Parathyroid adenoma (tissue), 2 donors: ENCODE measurements around the gene SLC24A4.

ENCODE experiments used
- H2AFZ ChIP-seq: fragments of 300-600 bp; sonication (generic); one replicate; pipeline ENCODE4 v1.7.0; 2017; ENCODE audit warnings: antibody characterized with exemption, mild to moderate bottlenecking
- H3K27ac ChIP-seq: fragments of 300-600 bp; sonication (generic); one replicate; pipeline ENCODE4 v1.7.0; 2017
- H3K27me3 ChIP-seq: fragments of 300-600 bp; sonication (generic); one replicate; pipeline ENCODE4 v1.7.0; 2017; ENCODE audit warnings: low read length; ENCODE audit not compliant: control insufficient read depth, insufficient read depth
- H3K36me3 ChIP-seq: fragments of 300-600 bp; sonication (generic); one replicate; pipeline ENCODE4 v1.7.0; 2017; ENCODE audit warnings: low read length; ENCODE audit not compliant: control insufficient read depth, insufficient read depth
- H3K4me1 ChIP-seq: fragments of 300-600 bp; sonication (generic); one replicate; pipeline ENCODE4 v1.7.0; 2017; ENCODE audit warnings: control low read depth
- H3K4me2 ChIP-seq: fragments of 300-600 bp; sonication (generic); one replicate; pipeline ENCODE4 v1.7.0; 2017; ENCODE audit warnings: low read length
- H3K4me3 ChIP-seq: fragments of 300-600 bp; sonication (generic); one replicate; pipeline ENCODE4 v1.7.0; 2017; ENCODE audit warnings: low read depth, low read length
- H3K79me2 ChIP-seq: fragments of 300-600 bp; sonication (generic); one replicate; pipeline ENCODE4 v1.7.0; 2017; ENCODE audit warnings: control low read depth
- H3K9ac ChIP-seq: fragments of 300-600 bp; sonication (generic); one replicate; pipeline ENCODE4 v1.7.0; 2017; ENCODE audit warnings: mild to moderate bottlenecking
- H3K9me3 ChIP-seq: fragments of 300-600 bp; sonication (generic); one replicate; pipeline ENCODE4 v1.7.0; 2017; ENCODE audit warnings: low read length; ENCODE audit not compliant: control insufficient read depth
- CTCF ChIP-seq: fragments of 300-600 bp; sonication (generic); IDR thresholded peaks from one replicate; pipeline ENCODE4 v1.7.0; 2017; ENCODE audit warnings: antibody characterized with exemption, mild to moderate bottlenecking
- donor health status: primary hyperparathyroidism.

SLC24A4 gene

GRCh38 chr14:92437309-92437708, 114.3 kb downstream of the SLC24A4 start:
- no peaks in the 10 kb centered on the region for H3K9me3 ChIP-seq
- no peaks in the 10 kb centered on the region for H3K27me3 ChIP-seq
- no peak overlapping the region for H3K27ac ChIP-seq
- H2AFZ ChIP-seq, result no peak overlapping the region
- H3K36me3 ChIP-seq, result no peaks in the 10 kb centered on the region
- H3K79me2 ChIP-seq, result no peaks in the 10 kb centered on the region
- H3K9ac ChIP-seq, result no peak overlapping the region
- no peak overlapping the region for H3K4me2 ChIP-seq
- no peaks in the 10 kb centered on the region for H3K4me1 ChIP-seq
- no peak for TF ChIP-seq CTCF
- H3K4me3 ChIP-seq, result no peak overlapping the region

GRCh38 chr14:92437729-92438285, 114.8 kb downstream of the SLC24A4 start:
- no peaks in the 10 kb centered on the region for H3K36me3 ChIP-seq
- H3K27ac ChIP-seq, result no peak overlapping the region
- H3K9me3 ChIP-seq, result no peaks in the 10 kb centered on the region
- no peak for TF ChIP-seq CTCF
- H3K4me3 ChIP-seq, result no peak overlapping the region
- H3K4me1 ChIP-seq, result no peaks in the 10 kb centered on the region
- no peaks in the 10 kb centered on the region for H3K27me3 ChIP-seq
- no peak overlapping the region for H3K9ac ChIP-seq
- no peak overlapping the region for H2AFZ ChIP-seq
- H3K79me2 ChIP-seq, result no peaks in the 10 kb centered on the region
- H3K4me2 ChIP-seq, result no peak overlapping the region

- H3K27me3 ChIP-seq, result no peaks in the 10 kb centered on the region
- no peak overlapping the region for H3K4me3 ChIP-seq
- H3K9ac ChIP-seq, result no peak overlapping the region
- no peaks in the 10 kb centered on the region for H3K36me3 ChIP-seq
- no peaks in the 10 kb centered on the region for H3K9me3 ChIP-seq
- H2AFZ ChIP-seq, result no peak overlapping the region
- H3K27ac ChIP-seq, result no peak overlapping the region
- no peaks in the 10 kb centered on the region for H3K4me1 ChIP-seq
- H3K4me2 ChIP-seq, result no peak overlapping the region
- no peak for TF ChIP-seq CTCF
- no peaks in the 10 kb centered on the region for H3K79me2 ChIP-seq
These were observed 116.8 kb downstream of the SLC24A4 start for GRCh38 chr14:92439537-92440344.

- Histone ChIP-seq H3K9ac (no peak overlapping the region), H3K4me1 (no peaks in the 10 kb centered on the region), H3K27ac (no peak overlapping the region), H3K4me3 (no peak overlapping the region), H3K27me3 (no peaks in the 10 kb centered on the region), H2AFZ (no peak overlapping the region), H3K4me2 (no peak overlapping the region), H3K9me3 (no peaks in the 10 kb centered on the region), H3K36me3 (no peaks in the 10 kb centered on the region), H3K79me2 (no peaks in the 10 kb centered on the region)
- TF ChIP-seq CTCF, result no peak
These were observed 117.5 kb downstream of the SLC24A4 start for GRCh38 chr14:92440345-92441003.
